Activated naive CD4-positive, alpha-beta T cell treated with anti-CD3 and anti-CD28 coated beads, Interleukin-2, amount 50 U/mL, for 24 hours (primary cell): Measurements from ENCODE around the gene GAS2L2.

Experiments
- H3K27ac Mint-ChIP-seq: one replicate; pipeline ENCODE4 v1.8.0; 2021; ENCODE audit warnings: mild to moderate bottlenecking, mixed read lengths
- H3K27me3 Mint-ChIP-seq: one replicate; pipeline ENCODE4 v1.8.0; 2021; ENCODE audit warnings: mixed read lengths
- H3K36me3 Mint-ChIP-seq: one replicate; pipeline ENCODE4 v1.8.0; 2021; ENCODE audit warnings: mixed read lengths
- H3K4me1 Mint-ChIP-seq: one replicate; pipeline ENCODE4 v1.8.0; 2021; ENCODE audit warnings: mixed read lengths
- H3K4me3 Mint-ChIP-seq: one replicate; pipeline ENCODE4 v1.8.0; 2021; ENCODE audit warnings: mild to moderate bottlenecking, mixed read lengths
- H3K9me3 Mint-ChIP-seq: one replicate; pipeline ENCODE4 v1.8.0; 2021; ENCODE audit warnings: mixed read lengths

The GAS2L2 gene

GRCh38 chr17:35728551-35728950 lies 24.5 kb downstream of the GAS2L2 start:
- Mint-ChIP-seq H3K9me3 (no peaks in the 10 kb centered on the region), H3K4me1 (peaks cover 21% of the 10 kb centered on the region), H3K4me3 (no peak overlapping the region), H3K27ac (peak overlapping the region; percentile 30), H3K27me3 (no peaks in the 10 kb centered on the region), H3K36me3 (peaks cover 3% of the 10 kb centered on the region)

GRCh38 chr17:35727635-35728034 lies 25.4 kb downstream of the GAS2L2 start:
- Mint-ChIP-seq H3K36me3 (peaks cover 3% of the 10 kb centered on the region), H3K27me3 (no peaks in the 10 kb centered on the region), H3K9me3 (no peaks in the 10 kb centered on the region), H3K4me3 (no peak overlapping the region), H3K4me1 (peaks cover 21% of the 10 kb centered on the region), H3K27ac (no peak overlapping the region)

- H3K9me3 Mint-ChIP-seq: no peaks in the 10 kb centered on the region
- H3K4me1 Mint-ChIP-seq: peaks cover 18% of the 10 kb centered on the region
- H3K27ac Mint-ChIP-seq: no peak overlapping the region
- peaks cover 3% of the 10 kb centered on the region for H3K36me3 Mint-ChIP-seq
- H3K4me3 Mint-ChIP-seq: no peak overlapping the region
- no peaks in the 10 kb centered on the region for H3K27me3 Mint-ChIP-seq
Measured at GRCh38 chr17:35726953-35727460, 26.0 kb downstream of the GAS2L2 start.

GRCh38 chr17:35726127-35726952 lies 26.7 kb downstream of the GAS2L2 start:
- Mint-ChIP-seq H3K36me3 (peaks cover 3% of the 10 kb centered on the region), H3K27ac (no peak overlapping the region), H3K4me3 (no peak overlapping the region), H3K4me1 (peaks cover 18% of the 10 kb centered on the region), H3K27me3 (no peaks in the 10 kb centered on the region), H3K9me3 (no peaks in the 10 kb centered on the region)

GRCh38 chr17:35725802-35726126 lies 27.3 kb downstream of the GAS2L2 start:
- H3K27me3 Mint-ChIP-seq: no peaks in the 10 kb centered on the region
- peaks cover 12% of the 10 kb centered on the region for H3K4me1 Mint-ChIP-seq
- no peak overlapping the region for H3K4me3 Mint-ChIP-seq
- no peaks in the 10 kb centered on the region for H3K9me3 Mint-ChIP-seq
- no peak overlapping the region for H3K27ac Mint-ChIP-seq
- H3K36me3 Mint-ChIP-seq: peaks cover 4% of the 10 kb centered on the region

- peaks cover 6% of the 10 kb centered on the region for H3K4me1 Mint-ChIP-seq
- no peaks in the 10 kb centered on the region for H3K27me3 Mint-ChIP-seq
- H3K36me3 Mint-ChIP-seq: peaks cover 7% of the 10 kb centered on the region
- no peak overlapping the region for H3K4me3 Mint-ChIP-seq
- H3K27ac Mint-ChIP-seq: no peak overlapping the region
- H3K9me3 Mint-ChIP-seq: no peaks in the 10 kb centered on the region
Measured at GRCh38 chr17:35725058-35725457, 28.0 kb downstream of the GAS2L2 start.

GRCh38 chr17:35723735-35724134 lies 29.3 kb downstream of the GAS2L2 start:
- H3K4me3 Mint-ChIP-seq: no peak overlapping the region
- H3K27ac Mint-ChIP-seq: no peak overlapping the region
- H3K4me1 Mint-ChIP-seq: no peaks in the 10 kb centered on the region
- no peaks in the 10 kb centered on the region for H3K27me3 Mint-ChIP-seq
- peaks cover 8% of the 10 kb centered on the region for H3K36me3 Mint-ChIP-seq
- H3K9me3 Mint-ChIP-seq: no peaks in the 10 kb centered on the region

GRCh38 chr17:35717475-35717874 lies 35.6 kb downstream of the GAS2L2 start:
- Mint-ChIP-seq H3K4me1 (no peaks in the 10 kb centered on the region), H3K27ac (no peak overlapping the region), H3K4me3 (no peak overlapping the region), H3K36me3 (peaks cover 4% of the 10 kb centered on the region), H3K9me3 (no peaks in the 10 kb centered on the region), H3K27me3 (no peaks in the 10 kb centered on the region)

- peaks cover 3% of the 10 kb centered on the region for H3K4me1 Mint-ChIP-seq
- peaks cover 4% of the 10 kb centered on the region for H3K36me3 Mint-ChIP-seq
- no peaks in the 10 kb centered on the region for H3K27me3 Mint-ChIP-seq
- H3K9me3 Mint-ChIP-seq: no peaks in the 10 kb centered on the region
- no peak overlapping the region for H3K4me3 Mint-ChIP-seq
- H3K27ac Mint-ChIP-seq: no peak overlapping the region
Measured at GRCh38 chr17:35716897-35717465, 36.1 kb downstream of the GAS2L2 start.

GRCh38 chr17:35716173-35716572 lies 36.9 kb downstream of the GAS2L2 start:
- H3K27me3 Mint-ChIP-seq: no peaks in the 10 kb centered on the region
- H3K27ac Mint-ChIP-seq: no peak overlapping the region
- no peak overlapping the region for H3K4me3 Mint-ChIP-seq
- H3K36me3 Mint-ChIP-seq: peaks cover 4% of the 10 kb centered on the region
- peaks cover 8% of the 10 kb centered on the region for H3K4me1 Mint-ChIP-seq
- H3K9me3 Mint-ChIP-seq: no peaks in the 10 kb centered on the region

GRCh38 chr17:35715416-35715815 lies 37.6 kb downstream of the GAS2L2 start:
- H3K4me1 Mint-ChIP-seq: peaks cover 13% of the 10 kb centered on the region
- no peak overlapping the region for H3K4me3 Mint-ChIP-seq
- H3K27ac Mint-ChIP-seq: no peak overlapping the region
- no peaks in the 10 kb centered on the region for H3K27me3 Mint-ChIP-seq
- H3K36me3 Mint-ChIP-seq: peaks cover 3% of the 10 kb centered on the region
- no peaks in the 10 kb centered on the region for H3K9me3 Mint-ChIP-seq

- Mint-ChIP-seq H3K4me3 (no peak overlapping the region), H3K4me1 (peaks cover 16% of the 10 kb centered on the region), H3K27me3 (no peaks in the 10 kb centered on the region), H3K27ac (no peak overlapping the region), H3K36me3 (peaks cover 3% of the 10 kb centered on the region), H3K9me3 (no peaks in the 10 kb centered on the region)
Measured at GRCh38 chr17:35714988-35715387, 38.1 kb downstream of the GAS2L2 start.

GRCh38 chr17:35713069-35713728 lies 39.8 kb downstream of the GAS2L2 start:
- Mint-ChIP-seq H3K4me3 (no peak overlapping the region), H3K27me3 (no peaks in the 10 kb centered on the region), H3K4me1 (peaks cover 32% of the 10 kb centered on the region), H3K9me3 (no peaks in the 10 kb centered on the region), H3K36me3 (peaks cover 6% of the 10 kb centered on the region), H3K27ac (no peak overlapping the region)

GRCh38 chr17:35710950-35711349 lies 42.1 kb downstream of the GAS2L2 start:
- Mint-ChIP-seq H3K9me3 (no peaks in the 10 kb centered on the region), H3K36me3 (peaks cover 6% of the 10 kb centered on the region), H3K27ac (no peak overlapping the region), H3K4me1 (peaks cover 50% of the 10 kb centered on the region), H3K4me3 (no peak overlapping the region), H3K27me3 (no peaks in the 10 kb centered on the region)

- Mint-ChIP-seq H3K4me3 (no peak overlapping the region), H3K4me1 (peaks cover 61% of the 10 kb centered on the region), H3K27ac (no peak overlapping the region), H3K27me3 (no peaks in the 10 kb centered on the region), H3K9me3 (no peaks in the 10 kb centered on the region), H3K36me3 (peaks cover 6% of the 10 kb centered on the region)
Measured at GRCh38 chr17:35709874-35710273, 43.2 kb downstream of the GAS2L2 start.

- Mint-ChIP-seq H3K9me3 (no peaks in the 10 kb centered on the region), H3K36me3 (peaks cover 10% of the 10 kb centered on the region), H3K27ac (peak overlapping the region; percentile 74), H3K4me1 (peaks cover 70% of the 10 kb centered on the region), H3K27me3 (no peaks in the 10 kb centered on the region), H3K4me3 (no peak overlapping the region)
Measured at GRCh38 chr17:35708951-35709350, 44.1 kb downstream of the GAS2L2 start.
